K562 (cell line): ENCODE data around the gene CKM. TPM values are rescaled to one million over a fixed set of nuclear protein-coding genes. Genes with fewer than 3 reads are reported as not detected.

ENCODE experiments used
- ATAC-seq: fragments of 200-7000 bp; cut with Tn5 transposase; 3 replicates; pipeline ENCODE4 v1.9.1; 2020; ENCODE audit warnings: moderate library complexity
- BruUV-seq: library from RNA; stranded (reverse); fragments of 400-500 nt; replicated peaks from 2 replicates; lab custom pipeline; 2021; lab: Mats Ljungman, UMichigan
- CTCF ChIA-PET: fragments of 300-600 bp; formaldehyde crosslinking; extraction: SDS; loops from one replicate; lab custom pipeline; 2021; ENCODE audit warnings: low intra/inter-chr PET ratio; lab: Yijun Ruan, JAX
- POLR2A ChIA-PET: fragments of 300-600, 350-650 bp; sonication (Branson Sonifier 250); formaldehyde crosslinking; extraction: SDS; loops from one replicate; lab custom pipeline; 2021; ENCODE audit warnings: antibody characterized with exemption, inconsistent platforms; lab: Yijun Ruan, JAX
- DNase-seq, 4 experiments: peaks; one replicate each; pipeline versions ENCODE4 v3.0.0 to v3.0.0-alpha.2; 2011 to 2018; ENCODE audit warnings: low spot score in 3 of 4, mixed read lengths in 3 of 4; ENCODE audit errors: extremely low read depth in 1 of 4
- FAIRE-seq: peaks from 2 replicates; lab custom pipeline; 2011; peaks lifted over from hg19 to GRCh38; lab: Jason Lieb, UNC
- H2AFZ ChIP-seq: 2 replicates; pipeline ENCODE4 v1.6.0; 2011; ENCODE audit warnings: low read depth, low read length, control low read depth, inconsistent platforms
- H3K27ac ChIP-seq: fragments of 200-600 bp; 3 replicates; pipeline ENCODE4 v1.8.0; 2011; ENCODE audit warnings: low read depth, mild to moderate bottlenecking, control low read depth, inconsistent platforms, low read length, moderate library complexity, mixed read lengths; ENCODE audit errors: extremely low read depth
- H3K27me3 ChIP-seq, 2 experiments: fragments of 300-600 bp in 1 of 2; 2 replicates in 1 of 2; 3 replicates in 1 of 2; pipeline versions ENCODE4 v1.6.0 to v1.8.0; 2011; ENCODE audit warnings: inconsistent platforms in 2 of 2, low read length in 2 of 2, mild to moderate bottlenecking in 1 of 2, mixed read lengths in 1 of 2, moderate library complexity in 1 of 2; ENCODE audit not compliant: control insufficient read depth in 2 of 2, insufficient read depth in 2 of 2
- H3K36me3 ChIP-seq: fragments of 300-600 bp; 3 replicates; pipeline ENCODE4 v1.8.0; 2011; ENCODE audit warnings: mild to moderate bottlenecking, low read length, inconsistent platforms; ENCODE audit not compliant: control insufficient read depth, insufficient read depth
- H3K4me1 ChIP-seq, 2 experiments: fragments of 200-600 bp in 1 of 2; replicated peaks in 1 of 2; 2 replicates in 1 of 2; 3 replicates in 1 of 2; pipeline versions ENCODE4 v1.5.1 to v1.8.0; 2011; ENCODE audit warnings: inconsistent platforms in 2 of 2, low read length in 2 of 2, mild to moderate bottlenecking in 1 of 2, mixed read lengths in 1 of 2, moderate library complexity in 1 of 2; ENCODE audit not compliant: control insufficient read depth in 2 of 2, insufficient read depth in 2 of 2
- H3K4me2 ChIP-seq: 2 replicates; pipeline ENCODE4 v1.6.1; 2011; ENCODE audit warnings: low read length, control low read depth, inconsistent platforms, mixed read lengths; ENCODE audit not compliant: insufficient read depth
- H3K4me3 ChIP-seq: fragments of 200-600 bp; sonication (generic), shearing (Covaris generic); 2 replicates; pipeline ENCODE4 v1.5.1; 2016; ENCODE audit warnings: control low read depth, inconsistent platforms
- H3K79me2 ChIP-seq: fragments of 200-600 bp; 3 replicates; pipeline ENCODE4 v1.8.0; 2011; ENCODE audit warnings: low read length, inconsistent platforms; ENCODE audit not compliant: control insufficient read depth, insufficient read depth
- H3K9ac ChIP-seq, 2 experiments: 2 replicates each; pipeline versions ENCODE4 v1.6.0 to v1.6.1; 2011; ENCODE audit warnings: low read depth in 2 of 2, low read length in 2 of 2, control low read depth in 1 of 2, inconsistent platforms in 1 of 2, mild to moderate bottlenecking in 1 of 2, mixed read lengths in 1 of 2; ENCODE audit not compliant: insufficient read depth in 1 of 2
- H3K9me1 ChIP-seq: one replicate; pipeline ENCODE4 v1.6.0; 2011; ENCODE audit warnings: inconsistent platforms, mild to moderate bottlenecking, low read length, moderate library complexity; ENCODE audit not compliant: control insufficient read depth, insufficient read depth
- H3K9me3 ChIP-seq: replicated peaks from 2 replicates; pipeline ENCODE4 v1.5.1; 2011; ENCODE audit warnings: low read depth, low read length, inconsistent platforms; ENCODE audit not compliant: control insufficient read depth, insufficient read depth
- H4K20me1 ChIP-seq: replicated peaks from 2 replicates; pipeline ENCODE4 v1.6.1; 2011; ENCODE audit warnings: low read length, inconsistent platforms, mixed read lengths; ENCODE audit not compliant: control insufficient read depth, insufficient read depth
- ARID1B ChIP-seq: fragments of 450-650 bp; IDR thresholded peaks from 2 replicates; pipeline ENCODE4 v1.6.1; 2016; ENCODE audit warnings: antibody characterized with exemption, mild to moderate bottlenecking, inconsistent platforms
- CBX5 ChIP-seq: IDR thresholded peaks from 2 replicates; pipeline ENCODE4 v1.6.1; 2014; ENCODE audit warnings: low read depth, borderline replicate concordance
- CEBPB ChIP-seq: fragments of 450-650 bp; IDR thresholded peaks from 2 replicates; pipeline ENCODE4 v1.6.1; 2016; ENCODE audit warnings: missing genetic modification characterization, missing compliant biosample characterization
- MXI1 ChIP-seq: IDR thresholded peaks from 2 replicates; pipeline ENCODE4 v1.6.1; 2011; ENCODE audit warnings: low read depth, mild to moderate bottlenecking, improper control_type of control experiment, low read length
- MYNN ChIP-seq, 2 experiments: sonication (generic); formaldehyde crosslinking in 1 of 2; IDR thresholded peaks; 2 replicates each; pipeline versions ENCODE4 v1.5.0 to v1.6.1; 2016 to 2020; ENCODE audit warnings: antibody characterized with exemption in 1 of 2, missing genetic modification reagents in 1 of 2
- RBM14 ChIP-seq: fragments of 200-400 bp; formaldehyde crosslinking; IDR thresholded peaks from 2 replicates; pipeline ENCODE4 v1.6.1; 2018; ENCODE audit warnings: low read depth, mild to moderate bottlenecking, low read length, moderate library complexity, borderline replicate concordance; ENCODE audit not compliant: insufficient read depth
- TEAD1 ChIP-seq, 2 experiments: fragments of 450-650 bp in 1 of 2; sonication (generic) in 1 of 2; formaldehyde crosslinking; IDR thresholded peaks; 2 replicates each; pipeline versions ENCODE4 v1.4.0 to v1.8.0; 2020 to 2022; ENCODE audit warnings: mild to moderate bottlenecking in 2 of 2, missing genetic modification reagents in 1 of 2
- ZNF217 ChIP-seq: sonication (generic); formaldehyde crosslinking; IDR thresholded peaks from 2 replicates; pipeline ENCODE4 v1.8.0; 2022; ENCODE audit warnings: mild to moderate bottlenecking, missing genetic modification reagents
- WGBS: fragments of 100-300 bp; shearing (Covaris generic); methylation state at CpG from one replicate; pipeline ENCODE4 v1.1.6; 2016; ENCODE audit warnings: low coverage, mixed read lengths; ENCODE audit not compliant: insufficient coverage; ENCODE audit errors: missing lambda C conversion rate; 5-methylcytosine and 5-hydroxymethylcytosine counted together
- in situ Hi-C: fragments of 300-500 bp; cut with MboI; formaldehyde crosslinking; loops from 4 replicates; pipeline ENCODE4 v1.15.0; 2018; ENCODE audit warnings: inconsistent platforms, mixed read lengths
- intact Hi-C: fragments of 100-400 bp; cut with micrococcal nuclease; formaldehyde crosslinking; loops from 2 replicates; pipeline ENCODE4 v1.14.2; 2022
- polyA plus RNA-seq, 8 experiments: library from polyadenylated mRNA; depleted of rRNA in 4 of 8; stranded (reverse) in 5 of 8; unstranded in 3 of 8; fragments of >200 nt; fragmentation: Nextera tagmentation in 2 of 8; fragmentation: Illumina TruSeq in 1 of 8; extraction: Ambion mirVana in 2 of 8; extraction: Trizol in 1 of 8; gene quantifications; 2 replicates each; pipeline versions ENCODE4 v1.2.1 to v1.2.3, GENCODE V29; 2011 to 2014; ENCODE audit warnings: inconsistent platforms in 1 of 8, missing spikeins in 1 of 8
- total RNA-seq, 7 experiments: library from RNA; depleted of rRNA in 6 of 7; stranded (reverse); fragments of >200 nt in 6 of 7; fragmentation: Illumina TruSeq in 2 of 7; extraction: Trizol in 2 of 7; gene quantifications; 2 replicates each; pipeline versions ENCODE4 v1.2.1 to v1.2.3, GENCODE V29; 2011 to 2021; ENCODE audit warnings: low replicate concordance in 1 of 7
- TF ChIP-seq, protein P1 (sequence below): sonication (generic); formaldehyde crosslinking; IDR thresholded peaks from 2 replicates; pipeline ENCODE4 v1.8.0; 2022; ENCODE audit warnings: mild to moderate bottlenecking, missing genetic modification reagents
- TF ChIP-seq, protein P2 (sequence below): sonication (generic); formaldehyde crosslinking; IDR thresholded peaks from 2 replicates; pipeline ENCODE4 v1.9.0; 2022; ENCODE audit warnings: mild to moderate bottlenecking, missing genetic modification reagents

Gene CKM
- total and polyA plus RNA-seq, 9 of the 15 experiments (the other 6 are each of a cell fraction or from before 2014, with no cell fraction given) = 0.06 to 0.17 (median 0.09) TPM; not detected in 4

DNA sequence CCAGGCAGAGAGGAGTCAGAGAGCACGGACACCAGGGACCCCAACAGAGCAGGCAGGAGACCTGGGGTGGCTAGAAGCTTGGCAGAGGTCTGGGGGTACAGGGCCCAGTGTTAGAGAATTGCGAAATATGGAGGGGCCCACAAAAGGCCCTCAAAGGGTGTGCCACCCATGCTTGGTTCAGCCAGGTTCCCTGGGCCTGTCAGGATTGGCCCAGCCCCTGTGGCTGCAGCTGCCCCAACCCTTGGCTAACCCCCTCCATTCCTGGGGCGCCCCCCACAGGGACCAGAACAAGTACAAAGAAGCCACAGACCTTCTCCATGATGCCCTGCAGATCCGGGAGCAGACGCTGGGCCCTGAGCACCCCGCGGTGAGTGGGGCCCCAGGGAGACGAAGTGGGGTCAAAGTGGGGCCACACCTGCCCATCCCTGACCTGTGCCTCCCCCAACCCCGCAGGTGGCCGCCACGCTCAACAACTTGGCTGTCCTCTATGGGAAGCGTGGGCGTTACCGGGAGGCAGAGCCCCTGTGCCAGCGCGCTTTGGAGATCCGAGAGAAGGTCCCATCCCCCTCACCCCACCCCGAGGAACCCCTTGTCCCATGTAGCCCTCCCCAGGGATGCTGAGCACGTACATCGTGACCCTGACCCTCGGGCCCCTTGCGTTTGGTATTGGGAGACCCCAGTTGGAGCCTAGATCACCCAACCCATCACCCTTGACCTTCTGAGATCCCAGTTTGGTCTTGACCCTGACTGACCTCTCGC, 25.9 kb upstream of the CKM start (continued):
- TF ChIP-seq, protein P1, sequence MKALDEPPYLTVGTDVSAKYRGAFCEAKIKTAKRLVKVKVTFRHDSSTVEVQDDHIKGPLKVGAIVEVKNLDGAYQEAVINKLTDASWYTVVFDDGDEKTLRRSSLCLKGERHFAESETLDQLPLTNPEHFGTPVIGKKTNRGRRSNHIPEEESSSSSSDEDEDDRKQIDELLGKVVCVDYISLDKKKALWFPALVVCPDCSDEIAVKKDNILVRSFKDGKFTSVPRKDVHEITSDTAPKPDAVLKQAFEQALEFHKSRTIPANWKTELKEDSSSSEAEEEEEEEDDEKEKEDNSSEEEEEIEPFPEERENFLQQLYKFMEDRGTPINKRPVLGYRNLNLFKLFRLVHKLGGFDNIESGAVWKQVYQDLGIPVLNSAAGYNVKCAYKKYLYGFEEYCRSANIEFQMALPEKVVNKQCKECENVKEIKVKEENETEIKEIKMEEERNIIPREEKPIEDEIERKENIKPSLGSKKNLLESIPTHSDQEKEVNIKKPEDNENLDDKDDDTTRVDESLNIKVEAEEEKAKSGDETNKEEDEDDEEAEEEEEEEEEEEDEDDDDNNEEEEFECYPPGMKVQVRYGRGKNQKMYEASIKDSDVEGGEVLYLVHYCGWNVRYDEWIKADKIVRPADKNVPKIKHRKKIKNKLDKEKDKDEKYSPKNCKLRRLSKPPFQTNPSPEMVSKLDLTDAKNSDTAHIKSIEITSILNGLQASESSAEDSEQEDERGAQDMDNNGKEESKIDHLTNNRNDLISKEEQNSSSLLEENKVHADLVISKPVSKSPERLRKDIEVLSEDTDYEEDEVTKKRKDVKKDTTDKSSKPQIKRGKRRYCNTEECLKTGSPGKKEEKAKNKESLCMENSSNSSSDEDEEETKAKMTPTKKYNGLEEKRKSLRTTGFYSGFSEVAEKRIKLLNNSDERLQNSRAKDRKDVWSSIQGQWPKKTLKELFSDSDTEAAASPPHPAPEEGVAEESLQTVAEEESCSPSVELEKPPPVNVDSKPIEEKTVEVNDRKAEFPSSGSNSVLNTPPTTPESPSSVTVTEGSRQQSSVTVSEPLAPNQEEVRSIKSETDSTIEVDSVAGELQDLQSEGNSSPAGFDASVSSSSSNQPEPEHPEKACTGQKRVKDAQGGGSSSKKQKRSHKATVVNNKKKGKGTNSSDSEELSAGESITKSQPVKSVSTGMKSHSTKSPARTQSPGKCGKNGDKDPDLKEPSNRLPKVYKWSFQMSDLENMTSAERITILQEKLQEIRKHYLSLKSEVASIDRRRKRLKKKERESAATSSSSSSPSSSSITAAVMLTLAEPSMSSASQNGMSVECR = no peak
- TF ChIP-seq CBX5 (no peak), CEBPB (peak; percentile 84)

DNA sequence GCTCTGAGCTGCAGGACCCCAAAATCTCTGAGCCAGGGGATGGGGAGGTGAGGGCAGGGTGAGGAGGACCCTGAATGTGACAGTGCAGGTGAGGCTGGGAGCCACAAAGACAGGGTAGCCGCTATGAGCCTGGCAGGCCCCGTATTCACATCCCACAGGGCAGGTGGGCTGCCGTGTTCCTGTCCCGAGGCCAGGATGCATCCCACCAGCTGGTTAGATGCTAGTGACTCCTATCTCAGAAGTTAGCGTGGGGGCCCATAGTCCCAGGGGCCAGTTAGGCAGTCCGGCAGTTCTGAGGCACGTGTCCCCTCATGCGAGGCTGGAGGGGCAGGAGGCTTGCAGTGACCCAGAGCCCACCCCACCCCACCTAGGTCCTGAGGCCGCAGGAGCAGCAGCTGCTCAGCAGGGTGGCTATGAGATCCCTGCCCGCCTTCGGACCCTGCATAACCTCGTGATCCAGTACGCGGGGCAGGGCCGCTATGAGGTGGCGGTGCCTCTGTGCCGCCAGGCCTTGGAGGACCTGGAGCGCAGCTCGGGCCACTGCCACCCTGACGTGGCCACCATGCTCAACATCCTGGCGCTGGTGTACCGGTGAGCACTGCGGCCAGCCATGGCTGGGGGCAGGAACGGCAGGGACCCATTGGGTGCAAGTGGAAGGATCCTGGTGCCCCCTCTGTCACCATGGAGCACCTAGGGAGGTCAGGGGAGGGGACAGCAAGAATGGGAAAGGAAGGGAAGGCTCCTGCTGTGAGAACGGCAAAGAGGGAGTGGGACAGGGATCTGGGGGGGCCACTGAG, 25.1 kb upstream of the CKM start:
- peaks cover 3% of the 10 kb centered on the region; the same call in 1 of the 2 replicates for H4K20me1 ChIP-seq
- H3K27ac ChIP-seq = no peak overlapping the region
- no peaks in the 10 kb centered on the region for H3K9me1 ChIP-seq
- H3K4me1 ChIP-seq = peaks cover 0 to 54% of the 10 kb centered on the region in 2 experiments; a peak in 2 of 5 replicates
- FAIRE-seq (no peak), DNase-seq (no peak), ATAC-seq (no peak)
- BruUV-seq = no TSS peak
- CTCF ChIA-PET = no interaction called here
- H2AFZ ChIP-seq = no peak overlapping the region
- H3K4me3 ChIP-seq = no peak overlapping the region
- peaks cover 31% of the 10 kb centered on the region; the same call in 1 of the 3 replicates for H3K36me3 ChIP-seq
- in situ Hi-C loops = no loop called here
- H3K4me2 ChIP-seq = no peak overlapping the region
- peak overlapping the region in 1 of 2 experiments; percentile 32; a peak in 2 of 4 replicates for H3K9ac ChIP-seq
- H3K9me3 ChIP-seq = no peaks in the 10 kb centered on the region
- 47% methylated on average over 11 of the region's 25 CpGs for WGBS
- intact Hi-C loops = no loop called here
- H3K27me3 ChIP-seq = no peaks in the 10 kb centered on the region
- H3K79me2 ChIP-seq = no peaks in the 10 kb centered on the region
- POLR2A ChIA-PET = interaction anchor here (0.6 kb wide), 1 partner anchor 55 kb away, joined by 4 read pairs; no protein-coding TSS in a partner anchor
- TF ChIP-seq TEAD1 (CRISPR knock-in tag; IDR thresholded peaks at IDR 0.05) = no peak
- TF ChIP-seq MXI1 = no peak
- TF ChIP-seq, protein P2, sequence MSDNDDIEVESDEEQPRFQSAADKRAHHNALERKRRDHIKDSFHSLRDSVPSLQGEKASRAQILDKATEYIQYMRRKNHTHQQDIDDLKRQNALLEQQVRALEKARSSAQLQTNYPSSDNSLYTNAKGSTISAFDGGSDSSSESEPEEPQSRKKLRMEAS (CRISPR knock-in tag) = 0 out of 2 replicates have a peak, but pooled peaks have one; percentile 39
- no peak for TF ChIP-seq MYNN (IDR thresholded peaks at IDR 0.05)
- no peak for TF ChIP-seq MYNN (CRISPR knock-in tag; IDR thresholded peaks at IDR 0.05)
- no peak for TF ChIP-seq ZNF217
- TF ChIP-seq RBM14 = no peak
- no peak for TF ChIP-seq ARID1B
